ENCODE measurements around the gene SLC6A8.

SLC6A8 gene

DNA sequence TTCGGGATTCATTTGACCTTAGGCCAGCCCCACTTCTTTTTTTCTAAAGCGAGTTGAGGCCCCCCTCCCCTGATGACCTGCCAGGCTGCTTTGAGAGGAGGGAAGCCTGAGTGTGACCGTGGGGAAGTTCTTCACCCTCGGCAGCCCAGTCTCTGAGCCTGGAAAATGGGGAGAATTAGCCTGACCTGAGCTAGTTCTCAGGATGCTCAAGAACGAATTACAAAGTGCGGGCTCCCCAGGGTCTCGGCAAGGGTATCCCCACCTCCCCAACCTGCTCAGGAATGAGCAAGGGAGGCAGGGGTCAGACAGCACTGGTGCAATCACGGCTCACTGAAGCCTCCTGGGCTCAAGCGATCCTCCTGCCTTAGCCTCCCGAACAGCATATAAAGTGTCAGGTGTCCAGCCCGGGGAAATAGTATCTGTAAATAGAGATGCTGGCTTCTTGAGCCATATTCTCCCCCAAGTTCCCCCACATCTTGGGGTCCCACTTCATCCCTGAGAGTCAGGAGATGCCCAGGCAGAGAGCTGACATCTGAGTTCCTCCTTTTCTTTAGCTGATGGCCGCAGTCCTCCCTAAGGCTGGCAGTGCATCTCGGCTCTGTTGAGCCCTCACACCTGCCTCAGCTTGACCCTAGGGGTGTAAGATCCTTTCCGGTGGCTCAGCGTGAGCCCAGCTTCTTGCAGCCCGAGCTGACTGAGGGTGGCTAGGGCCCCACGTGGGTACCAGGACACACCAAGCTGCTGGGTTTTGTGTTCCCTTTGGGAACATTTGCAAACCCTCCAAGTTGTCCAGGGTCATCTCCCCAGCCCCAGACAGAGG, 39.2 kb upstream of the SLC6A8 start:
- no peak for DNase-seq

DNA sequence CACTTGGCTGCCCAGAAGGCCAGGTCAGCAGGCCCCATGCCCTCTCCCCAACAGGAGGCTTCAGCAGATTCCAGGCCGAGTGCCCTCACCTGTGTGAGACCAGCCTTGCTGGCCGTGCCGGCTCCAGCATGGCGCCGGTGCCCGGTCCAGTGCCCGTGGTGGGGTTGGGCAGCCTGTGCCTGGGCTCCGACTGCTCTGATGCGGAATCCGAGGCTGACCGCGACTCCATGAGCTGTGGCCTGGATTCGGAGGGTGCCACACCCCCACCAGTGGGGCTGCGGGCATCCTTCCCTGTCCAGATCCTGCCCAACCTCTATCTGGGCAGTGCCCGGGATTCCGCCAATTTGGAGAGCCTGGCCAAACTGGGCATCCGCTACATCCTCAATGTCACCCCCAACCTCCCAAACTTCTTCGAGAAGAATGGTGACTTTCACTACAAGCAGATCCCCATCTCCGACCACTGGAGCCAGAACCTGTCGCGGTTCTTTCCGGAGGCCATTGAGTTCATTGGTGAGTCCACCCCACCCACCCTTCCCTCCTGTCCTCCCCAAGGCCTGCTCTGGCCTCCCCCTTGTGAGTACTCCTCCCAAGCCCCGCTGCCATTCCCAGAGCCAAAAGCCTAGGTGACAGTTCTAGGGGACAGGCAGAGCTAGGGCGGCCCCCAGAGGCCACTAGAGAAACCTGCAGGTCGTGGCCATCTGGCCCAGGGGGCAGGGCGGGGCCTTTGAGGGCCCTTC, 38.4 kb upstream of the SLC6A8 start:
- DNase-seq: peak; percentile 34

DNA sequence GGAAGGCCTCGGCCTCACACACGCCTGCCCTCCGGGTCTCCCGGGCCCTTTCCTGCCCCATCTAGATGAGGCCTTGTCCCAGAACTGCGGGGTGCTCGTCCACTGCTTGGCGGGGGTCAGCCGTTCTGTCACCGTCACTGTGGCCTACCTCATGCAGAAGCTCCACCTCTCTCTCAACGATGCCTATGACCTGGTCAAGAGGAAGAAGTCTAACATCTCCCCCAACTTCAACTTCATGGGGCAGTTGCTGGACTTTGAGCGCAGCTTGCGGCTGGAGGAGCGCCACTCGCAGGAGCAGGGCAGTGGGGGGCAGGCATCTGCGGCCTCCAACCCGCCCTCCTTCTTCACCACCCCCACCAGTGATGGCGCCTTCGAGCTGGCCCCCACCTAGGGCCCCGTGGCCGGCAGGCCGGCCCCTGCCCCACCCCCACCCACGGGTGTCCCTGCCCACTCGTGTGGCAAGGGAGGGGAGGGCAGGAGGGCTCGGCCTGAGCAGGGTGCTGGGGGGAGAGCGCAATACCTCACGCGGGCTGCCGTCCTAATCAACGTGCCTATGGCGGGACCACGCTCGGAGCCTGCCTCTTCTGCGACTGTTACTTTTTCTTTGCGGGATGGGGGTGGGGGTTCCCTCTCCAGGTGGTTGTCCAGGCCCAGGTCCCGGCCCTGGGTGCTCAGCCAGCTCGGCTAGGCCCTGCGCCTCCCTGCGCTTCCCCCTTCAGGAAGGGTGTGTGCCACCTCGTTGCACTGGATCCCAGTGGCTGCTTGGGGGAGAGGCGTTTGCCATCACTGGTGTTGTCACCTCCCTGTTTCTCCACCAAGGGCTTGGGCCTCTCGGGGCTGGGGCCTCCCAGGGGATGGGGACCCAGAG, 37.6 kb upstream of the SLC6A8 start:
- DNase-seq: no peak

DNA sequence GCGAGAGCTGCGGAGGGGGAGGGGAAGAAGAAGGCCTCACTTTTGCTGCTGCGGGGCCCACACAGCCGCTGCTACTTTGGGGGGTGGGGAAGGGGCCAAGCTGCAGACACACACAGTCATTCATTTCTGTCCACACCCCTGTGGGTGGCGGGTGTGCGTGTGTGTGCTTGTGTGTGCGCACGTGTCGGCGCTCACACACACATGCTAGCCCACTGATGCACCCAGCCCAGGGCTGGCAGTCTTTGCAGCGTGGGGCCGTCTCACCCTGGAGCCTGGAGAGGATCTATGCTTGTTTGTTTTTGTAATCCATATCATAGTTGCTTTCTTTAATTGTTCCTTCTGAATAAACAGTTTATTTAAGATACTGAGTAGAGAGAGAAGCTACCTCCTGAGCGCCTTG, 36.8 kb upstream of the SLC6A8 start:
- DNase-seq: no peak

DNA sequence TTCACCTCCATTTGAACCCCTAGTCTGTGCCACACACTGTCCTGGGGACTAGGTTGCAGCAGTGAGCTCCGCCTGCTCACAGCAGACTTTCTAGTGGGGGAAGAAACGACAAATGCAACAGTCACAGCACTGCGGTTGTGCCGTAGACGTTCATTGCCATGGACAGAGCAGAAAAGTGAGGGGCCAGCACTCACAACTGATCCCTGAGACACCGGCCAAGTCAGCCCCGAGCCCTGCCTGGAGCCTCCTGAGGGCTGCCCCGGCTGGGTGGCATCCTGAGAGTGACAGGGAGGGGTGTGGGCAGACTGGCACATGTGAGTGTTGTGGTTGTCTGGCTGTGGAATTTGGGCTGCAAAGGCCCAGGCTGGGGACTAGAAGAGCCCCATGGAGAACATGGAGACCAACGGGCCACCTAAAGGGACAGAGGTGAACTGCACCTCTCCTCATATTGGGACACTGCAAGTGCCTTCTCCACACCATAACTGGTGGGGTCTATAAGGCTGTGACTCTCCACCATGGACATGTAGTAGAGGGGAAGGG, 36.1 kb upstream of the SLC6A8 start:
- DNase-seq: no peak

DNA sequence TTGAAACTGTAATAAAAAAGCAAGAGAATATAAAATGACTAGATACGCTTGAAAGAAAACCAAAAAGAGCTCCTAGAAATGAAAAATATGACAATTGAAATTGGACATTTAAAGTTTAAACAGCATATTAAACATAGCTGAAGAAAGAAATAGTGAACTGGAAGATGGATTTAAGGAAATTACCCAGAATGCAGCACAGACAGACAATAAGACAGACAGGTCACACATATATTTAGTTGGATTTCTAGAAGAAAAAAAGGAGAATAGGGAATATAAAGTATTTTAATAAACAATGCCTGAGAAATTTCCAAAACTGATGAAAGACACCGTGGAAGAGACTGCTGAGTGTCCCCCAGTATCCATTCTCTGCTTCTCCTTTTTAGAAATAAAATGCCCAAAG, 34.2 kb upstream of the SLC6A8 start:
- DNase-seq: no peak

DNA sequence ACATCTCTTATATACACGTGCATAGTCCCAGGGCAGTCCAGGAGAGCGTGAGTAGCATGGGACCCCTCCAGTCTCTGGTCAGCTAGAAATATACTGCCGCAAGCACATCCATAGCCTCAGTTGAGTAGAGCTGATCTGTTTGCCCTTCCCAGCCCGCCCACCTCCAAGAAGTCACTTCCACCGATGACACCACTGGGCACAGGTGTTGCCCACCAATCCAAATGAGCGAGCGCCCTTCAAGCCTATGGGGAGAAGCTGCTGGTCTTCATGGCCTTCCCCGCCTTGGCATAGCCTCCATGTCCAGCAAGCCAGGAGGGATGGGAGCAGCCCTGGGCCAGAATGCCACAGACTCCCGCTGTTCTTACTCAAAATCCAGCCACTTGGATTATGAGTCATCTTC, 30.6 kb upstream of the SLC6A8 start:
- DNase-seq: no peak

DNA sequence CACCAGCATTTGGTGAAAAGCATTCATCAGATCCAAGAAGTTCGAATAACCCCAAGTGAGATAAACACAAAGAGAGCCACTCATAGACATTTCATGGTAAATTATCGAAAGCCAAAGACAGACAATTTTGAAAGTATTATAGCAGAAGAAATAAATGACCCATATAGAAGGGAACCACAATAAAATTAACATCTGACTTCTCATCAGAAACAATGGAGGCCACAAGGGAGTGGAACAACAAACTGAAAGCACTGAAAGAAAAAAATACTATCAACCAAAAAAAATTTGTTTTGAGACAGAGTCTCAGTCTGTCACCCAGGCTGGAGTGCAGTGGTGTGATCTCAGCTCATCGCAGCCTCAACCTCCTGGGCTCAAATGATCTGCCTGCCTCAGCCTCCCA, 28.5 kb upstream of the SLC6A8 start:
- DNase-seq: no peak

DNA sequence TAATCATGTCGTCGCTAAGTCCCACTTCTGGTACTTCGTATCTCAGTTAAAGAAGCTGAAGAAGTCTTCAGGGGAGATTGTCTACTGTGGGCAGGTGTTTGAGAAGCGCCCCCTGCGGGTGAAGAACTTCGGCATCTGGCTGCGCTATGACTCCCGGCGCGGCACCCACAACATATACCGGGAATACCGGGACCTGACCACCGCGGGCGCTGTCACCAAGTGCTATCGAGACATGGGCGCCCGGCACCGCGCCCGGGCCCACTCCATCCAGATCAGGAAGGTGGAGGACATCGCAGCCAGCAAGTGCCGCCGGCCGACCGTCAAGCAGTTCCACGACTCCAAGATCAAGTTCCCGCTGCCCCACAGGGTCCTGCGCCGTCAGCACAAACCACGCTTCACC, 25.5 kb upstream of the SLC6A8 start:
- peak; percentile 43 for DNase-seq

DNA sequence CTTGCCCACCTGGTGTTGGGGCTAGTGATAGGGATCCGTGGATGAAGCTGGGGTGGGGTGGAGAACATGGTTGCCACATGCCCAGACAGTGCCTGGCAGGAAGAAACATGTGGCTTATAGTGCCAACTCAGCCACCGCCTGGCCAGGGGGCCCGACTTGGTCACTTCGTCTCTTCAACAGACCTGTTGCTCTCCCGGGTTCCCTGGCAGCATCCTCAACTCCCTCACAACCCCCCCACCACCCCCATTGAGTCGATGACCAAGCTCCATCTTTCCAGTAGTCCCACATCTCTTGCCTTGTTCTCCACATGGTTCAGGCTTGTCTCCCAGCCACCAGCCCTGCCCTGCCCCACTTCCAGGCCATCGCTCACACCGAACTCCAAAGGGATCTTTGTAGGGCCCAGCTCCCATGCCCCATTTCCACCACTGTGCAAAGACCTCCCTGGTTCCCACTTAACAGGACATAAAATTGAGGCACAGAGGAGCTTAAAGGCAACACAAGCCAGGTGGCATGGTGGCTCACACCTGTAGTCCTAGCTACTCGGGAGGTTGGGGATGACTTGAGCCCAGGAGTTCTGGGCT, 21.9 kb upstream of the SLC6A8 start:
- no peak for DNase-seq

DNA sequence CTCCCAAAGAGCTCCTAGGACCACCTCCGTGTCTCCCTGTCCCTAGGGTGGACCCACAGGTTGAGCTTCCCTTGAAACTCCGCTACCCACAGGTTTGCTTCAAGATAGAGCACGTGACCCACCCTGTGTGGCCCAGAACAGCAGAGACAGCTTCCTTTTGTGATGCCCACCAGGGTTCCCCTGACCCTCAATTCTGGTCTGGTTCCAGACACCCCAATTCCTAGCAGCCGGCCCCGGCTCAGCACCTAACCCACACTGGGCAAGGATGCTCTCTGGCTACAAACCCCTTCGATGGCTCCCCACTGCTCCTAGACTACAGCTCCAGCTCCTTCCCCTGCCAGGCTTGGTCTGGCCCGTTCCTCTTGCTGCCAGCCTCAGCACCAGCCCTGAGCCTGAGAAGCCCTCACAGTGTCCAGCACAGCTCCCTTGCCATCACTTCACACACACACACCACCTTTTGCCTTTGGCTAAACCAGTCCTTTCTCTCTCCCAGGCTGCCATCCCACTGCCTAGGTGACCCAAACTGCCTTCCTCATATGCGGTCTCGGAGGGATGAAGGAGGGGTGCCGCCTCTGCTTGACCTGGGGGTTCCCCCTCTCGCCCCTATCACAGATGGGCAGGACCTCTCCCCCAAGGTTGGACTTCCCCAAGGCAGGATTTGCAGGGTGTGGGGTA, 20.3 kb upstream of the SLC6A8 start:
- DNase-seq: no peak

DNA sequence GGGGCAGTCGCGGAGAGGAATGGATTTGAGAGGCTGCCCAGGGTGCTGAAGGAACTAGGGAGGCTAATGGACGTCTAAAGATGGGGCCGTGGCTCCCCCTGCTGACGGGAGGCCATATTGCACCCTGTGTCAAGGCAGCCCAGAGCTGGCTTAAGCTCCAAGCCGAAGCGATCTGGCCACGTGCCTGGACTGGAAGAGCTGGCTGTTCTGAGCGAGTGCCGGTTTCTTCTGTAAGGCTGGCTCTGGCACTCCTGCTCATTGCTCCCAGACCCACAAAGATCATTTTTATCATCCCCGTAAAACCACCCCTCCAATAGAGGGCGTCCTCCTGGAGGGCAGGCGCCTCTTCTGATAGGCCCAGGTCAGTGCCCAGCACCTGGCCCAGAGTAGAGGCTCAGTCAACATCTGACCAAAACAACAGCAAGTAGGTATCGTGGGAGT, 19.8 kb upstream of the SLC6A8 start:
- DNase-seq: peak; percentile 62

DNA sequence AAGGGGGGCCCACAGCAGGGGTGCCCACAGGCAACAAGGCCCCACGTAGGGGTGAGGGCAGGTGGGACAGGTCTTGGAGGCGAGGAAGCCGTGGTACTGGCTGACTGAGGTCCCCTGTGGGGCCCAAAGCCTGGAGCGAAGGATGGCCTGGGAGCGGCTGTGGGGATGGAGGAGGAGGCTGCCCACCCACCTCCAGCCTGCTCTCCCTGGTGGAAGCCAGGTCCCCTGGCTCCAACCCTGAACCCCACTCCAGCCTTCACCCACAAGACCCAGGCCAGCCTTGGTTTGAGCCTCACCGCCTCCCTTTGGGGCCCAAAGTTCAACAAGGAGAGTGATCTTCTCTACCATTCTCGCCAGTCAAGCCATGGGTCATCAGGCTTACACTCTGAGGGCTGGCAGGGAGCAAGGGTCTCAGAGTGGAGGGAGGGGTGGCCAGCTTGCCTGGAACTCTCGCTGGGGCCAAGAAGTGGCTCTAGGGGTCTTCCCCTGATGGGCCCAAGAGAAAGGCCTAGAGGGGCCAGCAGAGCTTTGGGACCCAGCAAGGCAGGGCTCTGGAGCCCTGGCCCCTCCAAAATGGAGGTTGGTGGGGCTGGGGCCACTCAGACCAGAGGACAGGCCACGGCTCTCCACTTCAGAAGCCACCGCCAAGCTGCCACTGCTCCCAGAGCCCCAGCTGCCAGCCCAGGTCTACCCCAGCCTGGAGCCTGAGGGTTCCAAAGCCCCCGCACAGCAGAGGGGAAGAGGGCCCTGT, 19.1 kb upstream of the SLC6A8 start:
- no peak for DNase-seq

DNA sequence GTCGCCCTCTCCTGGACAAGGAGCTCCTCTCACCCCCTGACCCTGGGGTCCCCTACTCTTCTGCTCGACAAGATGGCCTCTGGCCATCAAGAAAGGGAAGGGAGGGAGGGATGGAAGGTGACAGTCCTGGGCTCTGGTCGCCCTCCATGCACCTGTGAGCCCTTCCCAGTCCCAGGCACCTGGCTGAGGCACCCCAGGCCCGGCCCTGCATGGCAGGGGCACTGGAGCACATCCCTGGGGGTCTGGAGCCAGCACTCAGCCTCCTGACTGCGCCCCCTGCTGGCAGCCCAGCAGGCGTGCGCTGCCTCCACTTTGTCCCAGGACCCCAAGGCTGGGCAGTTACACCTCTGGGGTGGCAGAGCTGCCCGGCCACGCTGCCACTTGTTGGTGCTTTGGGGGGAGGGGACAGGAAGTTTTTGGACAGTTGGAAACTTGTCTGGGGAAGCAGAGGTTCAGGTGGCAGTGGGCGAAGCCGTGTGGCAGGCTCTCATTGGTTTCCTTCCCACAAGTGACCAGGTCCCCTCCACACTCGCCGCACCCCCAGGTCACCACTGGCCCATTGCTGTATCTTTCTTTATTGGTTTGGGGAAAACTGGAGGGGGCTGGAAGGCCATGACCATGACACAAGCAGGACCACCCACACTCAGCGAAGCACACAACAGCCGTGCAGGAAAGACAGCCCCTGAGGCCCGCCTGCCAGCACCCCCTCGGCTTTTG, 18.4 kb upstream of the SLC6A8 start:
- peak; percentile 22 for DNase-seq

DNA sequence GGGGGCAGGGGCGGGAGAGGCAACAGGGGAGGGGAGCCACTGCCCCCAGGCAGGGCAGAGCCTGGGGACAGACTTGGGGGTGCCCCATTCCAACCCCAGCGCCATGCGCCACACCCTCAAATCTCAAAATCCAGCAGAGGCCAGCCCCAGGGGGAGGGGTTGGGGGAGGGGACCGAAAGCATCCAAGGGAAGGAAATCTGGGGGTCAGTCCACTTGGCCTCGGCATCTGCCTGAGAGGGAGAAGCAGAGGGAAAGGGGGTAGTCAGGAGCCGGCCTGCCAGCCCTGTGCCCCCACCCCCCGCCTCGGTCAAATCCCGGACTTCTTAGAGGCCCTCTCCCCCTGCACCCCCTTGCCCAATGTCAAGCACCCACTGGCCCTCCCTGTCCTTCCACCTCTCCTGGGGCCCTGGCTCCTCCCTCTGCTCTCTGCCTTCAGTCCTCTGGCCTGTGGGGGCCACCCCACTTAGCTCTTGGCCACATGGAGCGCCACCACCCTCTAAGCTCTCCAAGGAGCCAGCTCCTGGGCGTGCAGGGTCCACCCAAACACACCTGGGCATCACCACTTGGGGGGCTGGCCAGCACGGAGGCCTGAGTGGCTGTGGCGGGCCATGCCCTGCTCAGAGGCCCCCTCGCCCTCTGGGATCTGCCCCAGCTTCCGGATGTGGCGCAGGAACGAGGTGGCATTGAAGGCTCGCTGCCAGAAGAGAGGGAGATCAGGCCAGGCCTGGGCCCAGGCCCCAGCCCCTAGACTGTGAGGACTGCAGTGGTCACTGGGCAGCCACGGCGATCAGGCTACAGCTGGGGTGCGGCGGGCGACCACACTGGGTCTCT, 17.6 kb upstream of the SLC6A8 start:
- no peak for DNase-seq

DNA sequence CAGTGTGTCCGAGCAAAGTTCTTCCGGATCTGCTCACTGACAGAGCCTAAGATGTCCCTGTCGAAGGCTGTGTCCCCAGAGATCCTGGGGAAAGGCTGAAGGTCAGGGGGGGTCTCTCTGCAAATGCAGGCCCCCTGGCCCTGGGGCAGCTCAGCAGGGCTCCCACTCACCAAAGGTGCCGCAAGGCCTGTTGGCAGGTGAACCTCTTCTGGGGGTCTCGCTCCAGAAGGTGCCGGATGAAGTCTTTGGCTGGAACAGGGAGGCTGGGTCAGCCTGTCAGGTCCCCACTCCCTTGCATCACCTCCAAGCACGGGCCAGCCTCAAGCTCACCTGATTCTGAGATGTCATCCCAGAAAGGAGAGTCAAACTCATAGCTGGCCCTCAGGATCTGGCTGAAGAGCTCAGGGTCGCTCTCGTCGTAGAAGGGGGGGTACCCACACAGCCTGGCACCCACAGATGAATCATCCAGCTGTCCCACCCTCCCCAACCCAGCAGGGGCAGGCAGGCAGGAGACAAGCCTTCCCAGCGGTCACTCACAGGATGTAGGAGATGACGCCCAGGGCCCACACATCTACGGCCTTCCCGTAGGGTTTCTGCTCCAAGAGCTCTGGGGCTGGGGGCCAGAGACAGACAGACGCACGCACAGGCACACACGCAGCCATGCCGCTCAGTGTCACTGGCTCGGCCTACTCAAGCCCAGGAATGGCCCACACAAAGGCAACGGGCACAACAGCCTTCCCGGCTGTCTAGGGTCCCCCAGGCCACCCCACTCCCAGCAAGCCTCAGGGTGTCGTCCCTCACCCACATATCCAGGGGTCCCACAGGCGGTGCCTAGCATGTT, 16.8 kb upstream of the SLC6A8 start:
- DNase-seq: no peak

DNA sequence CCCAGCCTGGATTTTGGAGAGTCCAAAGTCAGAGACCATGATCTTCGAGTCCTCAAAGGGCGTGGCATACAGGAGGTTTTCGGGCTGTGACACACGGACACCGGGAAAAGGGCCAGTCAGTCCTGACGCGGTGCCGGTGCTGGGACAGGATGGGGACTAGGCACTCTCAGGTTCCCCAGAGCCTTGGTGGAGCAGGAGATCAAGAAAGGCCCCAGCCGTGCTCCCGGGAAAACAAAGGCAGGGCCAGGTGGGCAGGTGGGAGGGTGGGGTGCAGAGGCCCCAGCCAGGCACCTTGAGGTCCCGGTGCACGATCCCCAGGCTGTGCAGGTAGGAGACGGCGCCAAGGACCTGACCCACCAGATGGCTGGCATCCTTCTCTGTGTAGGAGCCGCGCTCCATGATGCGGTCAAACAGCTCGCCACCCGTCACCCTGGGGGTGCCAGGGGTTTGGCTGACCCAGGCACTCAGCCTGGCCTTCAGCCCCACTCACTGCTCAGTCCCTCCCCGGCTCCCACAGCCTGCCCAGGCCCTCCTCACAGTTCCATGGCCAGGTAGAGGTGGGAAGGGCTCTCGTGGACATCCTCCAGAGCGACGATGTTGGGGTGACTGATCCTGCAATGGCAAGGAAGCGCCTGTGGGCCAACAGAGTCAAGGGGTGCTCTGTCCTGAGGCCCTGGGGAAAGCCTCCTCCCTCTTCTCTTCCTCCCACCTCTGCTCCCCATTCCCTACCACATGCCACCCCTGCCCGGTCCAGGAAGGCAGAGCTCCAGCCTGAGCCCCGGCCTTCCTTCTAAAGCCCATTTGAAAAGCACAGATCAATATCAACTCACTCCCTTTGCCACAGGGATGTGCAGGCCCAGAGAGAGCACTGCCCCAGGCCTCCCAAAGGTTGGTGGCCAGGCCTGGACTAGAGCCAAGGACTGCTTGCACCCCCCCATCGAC, 15.9 kb upstream of the SLC6A8 start:
- no peak for DNase-seq
